Smooth muscle cell of the brain vasculature (primary cell): ENCODE data around the gene PCED1B.
A peak's percentile ranks its signal among the peaks of the same experiment; 100 is the strongest.
"Not testable (repeated sequence)": the region's sequence is repeated elsewhere in the genome, so short reads cannot be mapped to it uniquely, and the experiment has no call there.

Experiments
- DNase-seq: peaks from one replicate; pipeline ENCODE4 v3.0.0-alpha.2; 2012; ENCODE audit warnings: low read depth, low spot score

Gene PCED1B

GRCh38 chr12:47272412-47273190 is 193.2 kb downstream of the PCED1B start:
- no peak for DNase-seq

DNA sequence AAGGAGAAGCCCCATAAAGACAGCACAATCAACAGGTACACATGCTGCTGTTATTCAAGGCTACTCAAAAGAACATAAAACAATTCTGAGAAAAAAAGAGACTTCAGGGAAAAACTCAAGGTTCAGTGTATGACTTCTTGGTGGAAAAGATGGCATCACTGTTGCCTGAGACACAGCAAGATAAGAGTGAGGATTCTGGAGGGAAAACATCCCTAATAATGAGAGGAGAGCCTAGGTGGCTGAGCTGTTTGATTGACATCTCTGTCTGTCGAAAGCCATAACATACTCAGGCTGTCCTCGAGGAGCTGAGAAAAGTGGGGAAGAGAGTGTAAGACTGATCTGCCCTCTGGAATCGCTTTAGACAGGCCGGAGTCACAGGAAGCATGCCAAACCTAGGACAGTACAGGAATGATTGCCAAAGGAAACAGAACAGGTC is 193.8 kb downstream of the PCED1B start:
- no peak for DNase-seq

DNA sequence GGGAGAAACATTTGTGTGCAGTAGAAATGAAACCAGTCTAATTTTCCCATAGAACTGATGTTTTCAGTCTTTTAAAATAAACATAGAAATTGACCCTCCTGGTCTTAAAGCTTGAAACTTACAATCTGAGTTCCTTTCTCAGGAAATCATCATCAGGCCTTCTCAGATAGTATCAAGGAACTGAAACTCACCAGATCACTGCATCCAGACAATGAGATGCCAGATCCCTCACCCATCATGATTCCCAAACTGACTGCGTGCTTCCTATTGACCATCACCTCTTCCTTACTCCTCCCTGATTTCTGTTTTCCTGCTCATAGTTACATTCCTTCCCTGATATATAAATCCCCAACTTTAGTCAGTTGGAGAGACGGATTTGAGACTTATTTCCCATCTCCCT is 195.3 kb downstream of the PCED1B start:
- DNase-seq = no peak

GRCh38 chr12:47276253-47276620 is 196.8 kb downstream of the PCED1B start:
- no peak for DNase-seq

- no peak for DNase-seq
Measured at GRCh38 chr12:47276621-47277309, 197.3 kb downstream of the PCED1B start.

GRCh38 chr12:47277972-47278448 is 198.6 kb downstream of the PCED1B start:
- DNase-seq = peak; percentile 47

- DNase-seq = not testable (repeated sequence)
Measured at GRCh38 chr12:47279758-47280157, 200.3 kb downstream of the PCED1B start.

DNA sequence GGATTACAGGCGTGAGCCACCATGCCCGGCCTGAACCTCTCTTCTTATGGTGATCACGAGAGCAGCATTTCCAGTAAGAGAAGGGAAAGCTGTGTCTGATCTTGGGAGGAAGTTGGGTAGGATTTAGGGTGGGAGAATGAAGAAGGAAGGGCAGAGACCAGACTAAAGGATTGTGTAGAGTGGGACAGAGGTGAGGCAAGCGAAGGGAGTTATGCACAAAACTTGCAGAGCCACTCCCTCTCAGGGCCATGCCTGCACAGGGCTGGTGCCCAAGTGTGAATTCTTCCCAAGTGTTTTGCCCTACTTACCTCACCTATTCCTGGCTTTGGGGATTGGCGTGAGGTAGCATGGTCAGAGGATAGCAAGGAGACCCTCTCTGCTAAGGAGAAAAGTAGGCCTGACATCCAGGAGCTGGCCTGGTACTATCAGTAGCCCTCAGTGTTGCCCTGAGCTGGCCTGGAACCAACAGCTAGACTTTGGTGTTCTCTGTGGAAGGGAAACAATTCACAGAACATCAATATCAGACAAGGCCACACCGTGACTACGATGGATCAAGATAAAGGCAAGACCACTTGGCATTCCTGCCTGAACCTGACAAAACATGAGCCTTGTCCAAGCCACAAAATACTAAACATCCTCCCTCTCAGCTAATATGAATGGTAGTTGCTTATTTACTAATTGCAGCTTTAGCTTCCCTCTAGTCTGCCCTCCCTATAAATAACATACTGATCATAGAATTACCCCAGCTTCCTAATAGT is 201.3 kb downstream of the PCED1B start:
- DNase-seq = no peak

GRCh38 chr12:47281667-47282171 is 202.3 kb downstream of the PCED1B start:
- no peak for DNase-seq

- peak; percentile 64 for DNase-seq
Measured at GRCh38 chr12:47282206-47282605, 202.8 kb downstream of the PCED1B start.
